GM13977 (cell line): ENCODE measurements around the gene PDE6C.

Experiments
- DNase-seq: peaks from one replicate; pipeline ENCODE4 v3.0.0; 2012; ENCODE audit warnings: low spot score
- CTCF ChIP-seq: IDR thresholded peaks from 2 replicates; pipeline ENCODE4 v1.5.1; 2012; ENCODE audit warnings: mild to moderate bottlenecking, control low read depth; ENCODE audit not compliant: insufficient read depth; ENCODE audit errors: extremely low read depth, missing control alignments
- in situ Hi-C: fragments of 300-500 bp; cut with MboI; formaldehyde crosslinking; loops from one replicate; pipeline ENCODE4 v1.12.0; 2022; ENCODE audit warnings: low sequenced_read_pairs, low pct_unique_long_range_greater_than_20kb, mixed read lengths, inconsistent platforms; ENCODE audit not compliant: unreplicated experiment

Gene PDE6C

GRCh38 chr10:93599335-93599734, 13.0 kb upstream of the PDE6C start:
- in situ Hi-C loops = no loop called here
- no peak for DNase-seq
- TF ChIP-seq CTCF = no peak

DNA sequence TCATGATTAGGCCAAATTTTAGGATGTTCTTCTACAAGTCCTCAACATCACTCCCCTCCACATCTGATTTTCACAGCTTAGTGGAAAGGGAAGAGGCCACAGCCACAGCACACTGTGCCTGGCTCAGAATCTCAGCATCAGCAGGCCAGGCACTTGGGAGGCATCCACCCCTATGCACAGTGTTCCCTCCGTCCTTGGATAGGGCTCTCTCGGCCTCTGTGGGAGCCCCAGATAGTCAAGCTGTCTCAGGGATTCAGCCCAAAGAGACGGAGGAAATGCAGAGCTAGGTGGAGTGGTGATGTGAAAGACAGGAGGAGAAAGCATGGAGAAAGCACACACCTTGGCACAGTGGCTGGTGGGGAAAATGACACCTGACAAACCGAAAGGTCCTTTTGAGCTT, 12.6 kb upstream of the PDE6C start:
- DNase-seq = no peak
- TF ChIP-seq CTCF = no peak
- in situ Hi-C loops = no loop called here

GRCh38 chr10:93600446-93601145, 11.7 kb upstream of the PDE6C start:
- no peak for TF ChIP-seq CTCF
- no peak for DNase-seq
- in situ Hi-C loops = no loop called here

- TF ChIP-seq CTCF = no peak
- no peak for DNase-seq
- in situ Hi-C loops = no loop called here
Observed at GRCh38 chr10:93601146-93601773, 11.1 kb upstream of the PDE6C start, which contains the start of gene RBP4. Gene RBP4, minus strand, starts transcription at chr10:93601235. Its CDS starts 207 bp downstream, at chr10:93601028.

- in situ Hi-C loops = no loop called here
- no peak for TF ChIP-seq CTCF
- no peak for DNase-seq
Observed at GRCh38 chr10:93601774-93602162, 10.6 kb upstream of the PDE6C start.

DNA sequence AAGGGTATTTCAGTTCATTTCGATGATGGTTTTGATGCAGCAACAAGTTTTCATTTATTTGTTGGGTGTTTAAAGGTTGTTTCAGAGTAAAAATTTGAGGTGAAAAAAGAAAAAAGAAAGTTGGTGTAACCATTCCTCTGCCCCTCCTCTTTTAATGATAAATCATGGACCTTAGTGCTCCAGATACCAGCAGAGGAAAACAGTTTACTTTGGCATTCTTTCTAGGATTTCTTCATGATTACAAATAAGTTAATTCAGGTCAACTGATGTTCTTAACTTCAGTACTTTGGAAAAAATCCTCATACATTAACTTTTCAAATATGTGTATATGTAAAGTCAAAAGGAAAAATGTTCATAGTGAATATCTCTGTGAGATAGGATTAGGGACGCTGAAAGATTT, 9.3 kb upstream of the PDE6C start:
- DNase-seq = no peak
- in situ Hi-C loops = no loop called here
- TF ChIP-seq CTCF = no peak
